ENCODE results near the gene TMEM33.
A peak's percentile ranks its signal among the peaks of the same experiment; 100 is the strongest.

Gene TMEM33

GRCh38 chr4:41934901-41935651 lies at the start of gene TMEM33:
Gene TMEM33, plus strand, starts transcription at chr4:41935429. Its CDS starts 56 bp downstream, at chr4:41935485.
- CTCF ChIA-PET, result interaction anchor here (1.0 kb wide), 1 partner anchor 12 kb away, joined by 4 read pairs; no protein-coding TSS in a partner anchor
- Histone ChIP-seq H3K27ac (ENCODE audit: extremely low read depth, low read depth, low read length) (peak within 1 kb of the TSS; percentile 77), H3K4me1 (ENCODE audit: control insufficient read depth, insufficient read depth, low read length) (no peaks in the 10 kb centered on the region), H3K36me3 (ENCODE audit: control insufficient read depth in 2 of 2, insufficient read depth in 1 of 2, low read length in 2 of 2) (peaks cover 5 to 18% of the 10 kb centered on the region in 2 experiments; a peak in 2 of 3 replicates), H3K4me3 (ENCODE audit: low read depth, low read length) (peak within 1 kb of the TSS; percentile 96), H3K9me3 (ENCODE audit: control insufficient read depth, insufficient read depth, low read depth, low read length) (no peaks in the 10 kb centered on the region)
- POLR2A ChIA-PET, result interaction anchor here (0.5 to 1.6 kb wide), 5 partner anchors 12 to 181 kb away, joined by 3 to 9 read pairs (median 4); partner anchors contain the start of gene SLC30A9
- TF ChIP-seq ZNF398 (tag by site-specific recombination; IDR thresholded peaks at IDR 0.05), result peak; percentile 49
- TF ChIP-seq SP7 (tag by site-specific recombination; IDR thresholded peaks at IDR 0.05), result peak; percentile 33
- peak; percentile 94 for TF ChIP-seq ZBTB11 (tag by site-specific recombination; conservative IDR thresholded peaks at IDR 0.05; ENCODE audit: low read depth)
- no peak for TF ChIP-seq ZNF555 (tag by site-specific recombination; conservative IDR thresholded peaks at IDR 0.05)
- TF ChIP-seq ZNF335 (tag by site-specific recombination; conservative IDR thresholded peaks at IDR 0.05), result peak; percentile 91
- TF ChIP-seq ZNF214 (tag by site-specific recombination; IDR thresholded peaks at IDR 0.05; ENCODE audit: borderline replicate concordance), result no peak
- TF ChIP-seq KLF9 (tag by site-specific recombination; IDR thresholded peaks at IDR 0.05; ENCODE audit: low read depth), result no peak
- 0 out of 2 replicates have a peak, but pooled peaks have one; percentile 42 for TF ChIP-seq CTCF (tag by site-specific recombination; IDR thresholded peaks at IDR 0.05)
- peak; percentile 87 for TF ChIP-seq ZNF76 (tag by site-specific recombination; IDR thresholded peaks at IDR 0.05; ENCODE audit: borderline replicate concordance, low read depth)
- 0 out of 2 replicates have a peak, but pooled peaks have one; percentile 21 for TF ChIP-seq ZFHX2 (tag by site-specific recombination; conservative IDR thresholded peaks at IDR 0.05)
- peak; percentile 87 for TF ChIP-seq SP3 (tag by site-specific recombination; IDR thresholded peaks at IDR 0.05)
- no peak for TF ChIP-seq ZNF155 (tag by site-specific recombination; IDR thresholded peaks at IDR 0.05)
- TF ChIP-seq ZFP37 (tag by site-specific recombination; IDR thresholded peaks at IDR 0.05), result 0 out of 2 replicates have a peak, but pooled peaks have one; percentile 51
- TF ChIP-seq ZBTB20 (tag by site-specific recombination; IDR thresholded peaks at IDR 0.05), result peak; percentile 95
- TF ChIP-seq SP2 (tag by site-specific recombination; IDR thresholded peaks at IDR 0.05), result peak; percentile 80
- TF ChIP-seq KLF8 (tag by site-specific recombination; IDR thresholded peaks at IDR 0.05), result peak; percentile 51; the same call in 1 of the 2 replicates
- TF ChIP-seq ZBTB44 (tag by site-specific recombination; IDR thresholded peaks at IDR 0.05), result no peak
- TF ChIP-seq ZNF624 (tag by site-specific recombination; IDR thresholded peaks at IDR 0.05), result no peak
- TF ChIP-seq IKZF3 (tag by site-specific recombination; IDR thresholded peaks at IDR 0.05), result peak; percentile 15; the same call in 1 of the 2 replicates
- TF ChIP-seq ZNF24 (tag by site-specific recombination; IDR thresholded peaks at IDR 0.05), result 0 out of 2 replicates have a peak, but pooled peaks have one; percentile 17
- peak; percentile 48; the same call in 1 of the 2 replicates for TF ChIP-seq ZNF629 (tag by site-specific recombination; IDR thresholded peaks at IDR 0.05)
- TF ChIP-seq ZNF366 (tag by site-specific recombination; conservative IDR thresholded peaks at IDR 0.05), result peak; percentile 79
- TF ChIP-seq TCF7L2 (IDR thresholded peaks at IDR 0.05; ENCODE audit: borderline replicate concordance, low read depth, low read length), result peak; percentile 84; the same call in 1 of the 2 replicates
- TF ChIP-seq ZNF133 (tag by site-specific recombination; IDR thresholded peaks at IDR 0.05), result no peak
- 0 out of 2 replicates have a peak, but pooled peaks have one; percentile 39 for TF ChIP-seq HOXC10 (CRISPR knock-in tag; IDR thresholded peaks at IDR 0.05)
- TF ChIP-seq ZNF362 (tag by site-specific recombination; IDR thresholded peaks at IDR 0.05), result 0 out of 2 replicates have a peak, but pooled peaks have one; percentile 32
- 0 out of 2 replicates have a peak, but pooled peaks have one; percentile 49 for TF ChIP-seq ZNF2 (tag by site-specific recombination; IDR thresholded peaks at IDR 0.05)
- TF ChIP-seq PRDM1 (tag by site-specific recombination; IDR thresholded peaks at IDR 0.05), result 0 out of 2 replicates have a peak, but pooled peaks have one; percentile 14
